Activated CD4-positive, alpha-beta T cell treated with anti-CD3 and anti-CD28 coated beads, Interleukin-2, amount 50 U/mL, for 16 hours (primary cell): ENCODE data around the gene UBQLN4.
A peak's percentile ranks its signal among the peaks of the same experiment; 100 is the strongest.
"Not testable (repeated sequence)": the region's sequence is repeated elsewhere in the genome, so short reads cannot be mapped to it uniquely, and the experiment has no call there.

Experiments
- DNase-seq: peaks from one replicate; pipeline ENCODE4 v3.0.0-alpha.2; 2020

The UBQLN4 gene

GRCh38 chr1:156080863-156081179 is 27.2 kb upstream of the UBQLN4 start:
- DNase-seq, result no peak

GRCh38 chr1:156080241-156080862 is 26.8 kb upstream of the UBQLN4 start:
- DNase-seq, result no peak

- DNase-seq, result no peak
Measured at GRCh38 chr1:156079762-156080161, 26.2 kb upstream of the UBQLN4 start.

- DNase-seq, result no peak
Measured at GRCh38 chr1:156078728-156079127, 25.1 kb upstream of the UBQLN4 start.

- DNase-seq, result no peak
Measured at GRCh38 chr1:156077430-156077760, 23.8 kb upstream of the UBQLN4 start.

- no peak for DNase-seq
Measured at GRCh38 chr1:156076609-156077429, 23.2 kb upstream of the UBQLN4 start.

GRCh38 chr1:156075775-156076204 is 22.2 kb upstream of the UBQLN4 start:
- no peak for DNase-seq

GRCh38 chr1:156075162-156075561 is 21.6 kb upstream of the UBQLN4 start:
- no peak for DNase-seq

- DNase-seq, result no peak
Measured at GRCh38 chr1:156074661-156075060, 21.1 kb upstream of the UBQLN4 start.

GRCh38 chr1:156073740-156074139 is 20.1 kb upstream of the UBQLN4 start:
- no peak for DNase-seq

- DNase-seq, result no peak
Measured at GRCh38 chr1:156073110-156073687, 19.6 kb upstream of the UBQLN4 start.

GRCh38 chr1:156072251-156072650 is 18.7 kb upstream of the UBQLN4 start:
- DNase-seq, result no peak

GRCh38 chr1:156071332-156071816 is 17.8 kb upstream of the UBQLN4 start:
- not testable (repeated sequence) for DNase-seq

GRCh38 chr1:156070548-156070947 is 16.9 kb upstream of the UBQLN4 start:
- no peak for DNase-seq

- DNase-seq, result no peak
Measured at GRCh38 chr1:156069490-156070455, 16.2 kb upstream of the UBQLN4 start.

- no peak for DNase-seq
Measured at GRCh38 chr1:156067262-156067661, 13.7 kb upstream of the UBQLN4 start.

GRCh38 chr1:156065871-156066270 is 12.3 kb upstream of the UBQLN4 start:
- DNase-seq, result no peak

GRCh38 chr1:156065212-156065611 is 11.6 kb upstream of the UBQLN4 start:
- DNase-seq, result no peak

GRCh38 chr1:156064615-156065014 is 11.0 kb upstream of the UBQLN4 start:
- peak; percentile 18 for DNase-seq

- DNase-seq, result no peak
Measured at GRCh38 chr1:156063997-156064285, 10.3 kb upstream of the UBQLN4 start.

GRCh38 chr1:156062189-156062588 is 8.6 kb upstream of the UBQLN4 start:
- no peak for DNase-seq

- no peak for DNase-seq
Measured at GRCh38 chr1:156060937-156061636, 7.5 kb upstream of the UBQLN4 start, which contains the start of gene RAB25. RAB25 (plus strand) TSS chr1:156061160; CDS start chr1:156061401, 241 bp downstream.
